HEK293 (cell line): ENCODE results near the gene NKPD1.

Experiments
- CTCF ChIA-PET: fragments of 350-600 bp; formaldehyde crosslinking; extraction: SDS; loops from one replicate; lab custom pipeline; 2021; ENCODE audit warnings: antibody characterized with exemption; lab: Yijun Ruan, JAX
- POLR2A ChIA-PET: fragments of 300-600 bp; formaldehyde crosslinking; extraction: SDS; loops from one replicate; lab custom pipeline; 2020; ENCODE audit warnings: antibody characterized with exemption, inconsistent platforms; lab: Yijun Ruan, JAX
- H3K27ac ChIP-seq: fragments of 200-500 bp; sonication (Bioruptor generic); 2 replicates; pipeline ENCODE4 v1.5.1; 2014; ENCODE audit warnings: low read depth, low read length, control low read depth, inconsistent platforms; ENCODE audit errors: extremely low read depth
- H3K36me3 ChIP-seq, 2 experiments: fragments of 200-500 bp in 1 of 2; sonication (Bioruptor generic) in 1 of 2; 1 replicate in 1 of 2; 2 replicates in 1 of 2; pipeline ENCODE4 v1.5.1; 2014 to 2017; ENCODE audit warnings: inconsistent platforms in 2 of 2, low read length in 2 of 2; ENCODE audit not compliant: control insufficient read depth in 2 of 2, insufficient read depth in 1 of 2
- H3K4me1 ChIP-seq: fragments of 200-500 bp; sonication (Bioruptor generic); 2 replicates; pipeline ENCODE4 v1.5.1; 2014; ENCODE audit warnings: mild to moderate bottlenecking, low read length, inconsistent platforms; ENCODE audit not compliant: control insufficient read depth, insufficient read depth
- H3K4me3 ChIP-seq: 2 replicates; pipeline ENCODE4 v1.5.1; 2011; ENCODE audit warnings: low read depth, mild to moderate bottlenecking, control low read depth, low read length, moderate library complexity
- H3K9me3 ChIP-seq: fragments of 200-500 bp; sonication (Bioruptor generic); 2 replicates; pipeline ENCODE4 v1.5.1; 2014; ENCODE audit warnings: low read depth, low read length, inconsistent platforms; ENCODE audit not compliant: control insufficient read depth, insufficient read depth
- GFI1B ChIP-seq: fragments of 450-650 bp; formaldehyde crosslinking; IDR thresholded peaks from 2 replicates; pipeline ENCODE4 v1.5.1; 2016; ENCODE audit warnings: missing biosample characterization, missing genetic modification characterization
- GLIS1 ChIP-seq: fragments of 450-650 bp; formaldehyde crosslinking; IDR thresholded peaks from 2 replicates; pipeline ENCODE4 v1.5.1; 2016; ENCODE audit warnings: missing biosample characterization, missing genetic modification characterization
- RBAK ChIP-seq: fragments of 450-650 bp; formaldehyde crosslinking; IDR thresholded peaks from 2 replicates; pipeline ENCODE4 v1.5.1; 2016; ENCODE audit warnings: missing biosample characterization, missing genetic modification characterization
- ZBTB7A ChIP-seq: fragments of 450-650 bp; formaldehyde crosslinking; IDR thresholded peaks from 2 replicates; pipeline ENCODE4 v1.5.1; 2016; ENCODE audit warnings: low read depth, missing biosample characterization, missing genetic modification characterization
- ZFP37 ChIP-seq: fragments of 450-650 bp; formaldehyde crosslinking; IDR thresholded peaks from 2 replicates; pipeline ENCODE4 v1.5.1; 2016; ENCODE audit warnings: missing biosample characterization, missing genetic modification characterization
- ZNF155 ChIP-seq: fragments of 450-650 bp; formaldehyde crosslinking; IDR thresholded peaks from 2 replicates; pipeline ENCODE4 v1.5.1; 2016; ENCODE audit warnings: missing biosample characterization, missing genetic modification characterization
- ZNF274 ChIP-seq, 2 experiments: fragments of 200-500 bp in 1 of 2; fragments of 450-650 bp in 1 of 2; sonication (Bioruptor generic) in 1 of 2; formaldehyde crosslinking in 1 of 2; IDR thresholded peaks; 2 replicates each; pipeline versions ENCODE4 v1.5.1 to v1.6.1; 2014 to 2016; ENCODE audit warnings: borderline replicate concordance in 1 of 2, inconsistent platforms in 1 of 2, low read length in 1 of 2, missing biosample characterization in 1 of 2, missing genetic modification characterization in 1 of 2
- ZNF324 ChIP-seq: fragments of 450-650 bp; formaldehyde crosslinking; IDR thresholded peaks from 2 replicates; pipeline ENCODE4 v1.5.1; 2016; ENCODE audit warnings: missing biosample characterization, missing genetic modification characterization
- ZNF830 ChIP-seq: fragments of 450-650 bp; IDR thresholded peaks from 2 replicates; pipeline ENCODE4 v1.5.0; 2018; ENCODE audit warnings: missing biosample characterization, missing genetic modification characterization, low read depth, mild to moderate bottlenecking, moderate library complexity
- TF ChIP-seq, protein P1 (sequence below): fragments of 450-650 bp; formaldehyde crosslinking; conservative IDR thresholded peaks from 2 replicates; pipeline ENCODE4 v1.5.1; 2016; ENCODE audit warnings: low read depth, missing biosample characterization, missing genetic modification characterization
- TF ChIP-seq, protein P2 (sequence below): fragments of 450-650 bp; formaldehyde crosslinking; IDR thresholded peaks from 2 replicates; pipeline ENCODE4 v1.5.1; 2016; ENCODE audit warnings: missing biosample characterization, missing genetic modification characterization
- TF ChIP-seq, protein P3 (sequence below): fragments of 450-650 bp; formaldehyde crosslinking; IDR thresholded peaks from 2 replicates; pipeline ENCODE4 v1.5.1; 2016; ENCODE audit warnings: missing biosample characterization, missing genetic modification characterization
- TF ChIP-seq, protein P4 (sequence below): fragments of 450-650 bp; IDR thresholded peaks from 2 replicates; pipeline ENCODE4 v1.5.1; 2018; ENCODE audit warnings: missing biosample characterization, mild to moderate bottlenecking, missing genetic modification characterization
- TF ChIP-seq, protein P5 (sequence below): IDR thresholded peaks from 2 replicates; pipeline ENCODE4 v1.6.1; 2011; ENCODE audit warnings: mild to moderate bottlenecking, low read depth, low read length, borderline replicate concordance
- TF ChIP-seq, protein P6 (sequence below): fragments of 450-650 bp; formaldehyde crosslinking; IDR thresholded peaks from 2 replicates; pipeline ENCODE4 v1.5.1; 2016; ENCODE audit warnings: missing biosample characterization, missing genetic modification characterization, borderline replicate concordance
- TF ChIP-seq, protein P7 (sequence below): fragments of 450-650 bp; IDR thresholded peaks from 2 replicates; pipeline ENCODE4 v1.5.1; 2018; ENCODE audit warnings: missing biosample characterization, missing genetic modification characterization
- TF ChIP-seq, protein P8 (sequence below): fragments of 450-650 bp; formaldehyde crosslinking; IDR thresholded peaks from 2 replicates; pipeline ENCODE4 v1.5.1; 2017; ENCODE audit warnings: missing biosample characterization, missing genetic modification characterization

The NKPD1 gene

DNA sequence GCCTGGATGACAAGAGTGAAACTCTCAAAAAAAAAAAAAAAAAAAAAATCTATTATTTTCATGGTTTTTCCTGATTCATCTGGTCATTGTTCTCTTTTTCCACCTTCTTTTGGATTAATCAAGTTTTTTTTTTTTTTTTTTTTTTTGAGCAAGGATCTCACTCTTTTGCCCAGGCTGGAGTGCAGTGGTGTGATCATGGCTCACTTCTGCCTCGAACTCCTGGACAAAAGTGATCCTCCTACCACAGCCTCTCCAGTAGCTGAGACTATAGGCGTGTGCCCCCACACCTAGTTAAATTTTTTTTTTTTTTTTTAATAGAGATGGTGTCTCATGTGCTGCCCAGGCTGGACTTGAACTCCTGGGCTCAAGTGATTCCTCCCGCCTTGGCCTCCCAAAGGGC, 45.5 kb upstream of the NKPD1 start:
- TF ChIP-seq, protein P1, sequence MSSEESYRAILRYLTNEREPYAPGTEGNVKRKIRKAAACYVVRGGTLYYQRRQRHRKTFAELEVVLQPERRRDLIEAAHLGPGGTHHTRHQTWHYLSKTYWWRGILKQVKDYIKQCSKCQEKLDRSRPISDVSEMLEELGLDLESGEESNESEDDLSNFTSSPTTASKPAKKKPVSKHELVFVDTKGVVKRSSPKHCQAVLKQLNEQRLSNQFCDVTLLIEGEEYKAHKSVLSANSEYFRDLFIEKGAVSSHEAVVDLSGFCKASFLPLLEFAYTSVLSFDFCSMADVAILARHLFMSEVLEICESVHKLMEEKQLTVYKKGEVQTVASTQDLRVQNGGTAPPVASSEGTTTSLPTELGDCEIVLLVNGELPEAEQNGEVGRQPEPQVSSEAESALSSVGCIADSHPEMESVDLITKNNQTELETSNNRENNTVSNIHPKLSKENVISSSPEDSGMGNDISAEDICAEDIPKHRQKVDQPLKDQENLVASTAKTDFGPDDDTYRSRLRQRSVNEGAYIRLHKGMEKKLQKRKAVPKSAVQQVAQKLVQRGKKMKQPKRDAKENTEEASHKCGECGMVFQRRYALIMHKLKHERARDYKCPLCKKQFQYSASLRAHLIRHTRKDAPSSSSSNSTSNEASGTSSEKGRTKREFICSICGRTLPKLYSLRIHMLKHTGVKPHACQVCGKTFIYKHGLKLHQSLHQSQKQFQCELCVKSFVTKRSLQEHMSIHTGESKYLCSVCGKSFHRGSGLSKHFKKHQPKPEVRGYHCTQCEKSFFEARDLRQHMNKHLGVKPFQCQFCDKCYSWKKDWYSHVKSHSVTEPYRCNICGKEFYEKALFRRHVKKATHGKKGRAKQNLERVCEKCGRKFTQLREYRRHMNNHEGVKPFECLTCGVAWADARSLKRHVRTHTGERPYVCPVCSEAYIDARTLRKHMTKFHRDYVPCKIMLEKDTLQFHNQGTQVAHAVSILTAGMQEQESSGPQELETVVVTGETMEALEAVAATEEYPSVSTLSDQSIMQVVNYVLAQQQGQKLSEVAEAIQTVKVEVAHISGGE (tag by site-specific recombination): no peak
- TF ChIP-seq GFI1B (tag by site-specific recombination) (no peak), ZNF155 (tag by site-specific recombination) (no peak), ZBTB7A (tag by site-specific recombination) (no peak), GLIS1 (tag by site-specific recombination) (no peak), ZNF324 (no peak)
- TF ChIP-seq, protein P2, sequence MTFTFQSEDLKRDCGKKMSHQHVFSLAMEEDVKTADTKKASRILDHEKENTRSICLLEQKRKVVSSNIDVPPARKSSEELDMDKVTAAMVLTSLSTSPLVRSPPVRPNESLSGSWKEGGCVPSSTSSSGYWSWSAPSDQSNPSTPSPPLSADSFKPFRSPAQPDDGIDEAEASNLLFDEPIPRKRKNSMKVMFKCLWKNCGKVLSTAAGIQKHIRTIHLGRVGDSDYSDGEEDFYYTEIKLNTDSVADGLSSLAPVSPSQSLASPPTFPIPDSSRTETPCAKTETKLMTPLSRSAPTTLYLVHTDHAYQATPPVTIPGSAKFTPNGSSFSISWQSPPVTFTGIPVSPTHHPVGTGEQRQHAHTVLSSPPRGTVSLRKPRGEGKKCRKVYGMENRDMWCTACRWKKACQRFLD: no peak
- TF ChIP-seq, protein P3, sequence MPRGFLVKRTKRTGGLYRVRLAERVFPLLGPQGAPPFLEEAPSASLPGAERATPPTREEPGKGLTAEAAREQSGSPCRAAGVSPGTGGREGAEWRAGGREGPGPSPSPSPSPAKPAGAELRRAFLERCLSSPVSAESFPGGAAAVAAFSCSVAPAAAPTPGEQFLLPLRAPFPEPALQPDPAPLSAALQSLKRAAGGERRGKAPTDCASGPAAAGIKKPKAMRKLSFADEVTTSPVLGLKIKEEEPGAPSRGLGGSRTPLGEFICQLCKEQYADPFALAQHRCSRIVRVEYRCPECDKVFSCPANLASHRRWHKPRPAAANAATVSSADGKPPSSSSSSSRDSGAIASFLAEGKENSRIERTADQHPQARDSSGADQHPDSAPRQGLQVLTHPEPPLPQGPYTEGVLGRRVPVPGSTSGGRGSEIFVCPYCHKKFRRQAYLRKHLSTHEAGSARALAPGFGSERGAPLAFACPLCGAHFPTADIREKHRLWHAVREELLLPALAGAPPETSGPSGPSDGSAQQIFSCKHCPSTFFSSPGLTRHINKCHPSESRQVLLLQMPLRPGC (tag by site-specific recombination): no peak
- TF ChIP-seq, protein P4, sequence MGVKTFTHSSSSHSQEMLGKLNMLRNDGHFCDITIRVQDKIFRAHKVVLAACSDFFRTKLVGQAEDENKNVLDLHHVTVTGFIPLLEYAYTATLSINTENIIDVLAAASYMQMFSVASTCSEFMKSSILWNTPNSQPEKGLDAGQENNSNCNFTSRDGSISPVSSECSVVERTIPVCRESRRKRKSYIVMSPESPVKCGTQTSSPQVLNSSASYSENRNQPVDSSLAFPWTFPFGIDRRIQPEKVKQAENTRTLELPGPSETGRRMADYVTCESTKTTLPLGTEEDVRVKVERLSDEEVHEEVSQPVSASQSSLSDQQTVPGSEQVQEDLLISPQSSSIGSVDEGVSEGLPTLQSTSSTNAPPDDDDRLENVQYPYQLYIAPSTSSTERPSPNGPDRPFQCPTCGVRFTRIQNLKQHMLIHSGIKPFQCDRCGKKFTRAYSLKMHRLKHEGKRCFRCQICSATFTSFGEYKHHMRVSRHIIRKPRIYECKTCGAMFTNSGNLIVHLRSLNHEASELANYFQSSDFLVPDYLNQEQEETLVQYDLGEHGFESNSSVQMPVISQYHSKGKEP (tag by site-specific recombination): no peak
- Histone ChIP-seq H3K27ac (no peak overlapping the region), H3K9me3 (no peaks in the 10 kb centered on the region), H3K4me1 (no peaks in the 10 kb centered on the region), H3K36me3 (no peaks in the 10 kb centered on the region; a peak in 1 of 3 replicates), H3K4me3 (no peak overlapping the region)
- ChIA-PET POLR2A (no interaction called here), CTCF (interaction anchor here (0.6 to 0.8 kb wide), 3 partner anchors 19 to 334 kb away, joined by 3 to 4 read pairs (median 3); no protein-coding TSS in a partner anchor)

DNA sequence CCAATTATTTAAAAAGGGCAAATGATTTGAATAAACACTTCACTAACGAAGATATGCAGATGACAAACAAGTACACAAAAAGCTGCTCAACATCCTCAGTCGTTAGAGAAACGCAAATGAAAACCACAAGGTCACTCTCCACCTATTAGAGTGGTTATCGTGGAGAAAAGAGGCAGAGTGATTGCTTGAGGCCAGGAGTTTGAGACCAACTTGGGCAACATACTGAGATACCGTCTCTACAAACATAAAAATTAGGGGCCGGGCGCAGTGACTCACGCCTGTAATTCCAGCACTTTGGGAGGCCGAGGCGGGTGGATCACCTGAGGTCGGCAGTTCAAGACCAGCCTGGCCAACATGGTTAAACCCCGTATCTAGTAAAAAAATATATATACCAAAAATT, 45.0 kb upstream of the NKPD1 start:
- POLR2A ChIA-PET: no interaction called here
- CTCF ChIA-PET: interaction anchor here (0.7 to 0.9 kb wide), 2 partner anchors 18 to 26 kb away, joined by 3 read pairs; no protein-coding TSS in a partner anchor
- H3K27ac ChIP-seq: no peak overlapping the region
- TF ChIP-seq, protein P5, sequence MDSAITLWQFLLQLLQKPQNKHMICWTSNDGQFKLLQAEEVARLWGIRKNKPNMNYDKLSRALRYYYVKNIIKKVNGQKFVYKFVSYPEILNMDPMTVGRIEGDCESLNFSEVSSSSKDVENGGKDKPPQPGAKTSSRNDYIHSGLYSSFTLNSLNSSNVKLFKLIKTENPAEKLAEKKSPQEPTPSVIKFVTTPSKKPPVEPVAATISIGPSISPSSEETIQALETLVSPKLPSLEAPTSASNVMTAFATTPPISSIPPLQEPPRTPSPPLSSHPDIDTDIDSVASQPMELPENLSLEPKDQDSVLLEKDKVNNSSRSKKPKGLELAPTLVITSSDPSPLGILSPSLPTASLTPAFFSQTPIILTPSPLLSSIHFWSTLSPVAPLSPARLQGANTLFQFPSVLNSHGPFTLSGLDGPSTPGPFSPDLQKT: no peak
- TF ChIP-seq ZFP37 (no peak), ZNF830 (tag by site-specific recombination) (no peak), RBAK (tag by site-specific recombination) (no peak), ZNF274 (IDR thresholded peaks at IDR 0.05; ENCODE audit: low read length) (no peak), ZNF274 (tag by site-specific recombination; IDR thresholded peaks at IDR 0.05; ENCODE audit: borderline replicate concordance) (no peak)
- TF ChIP-seq, protein P6, sequence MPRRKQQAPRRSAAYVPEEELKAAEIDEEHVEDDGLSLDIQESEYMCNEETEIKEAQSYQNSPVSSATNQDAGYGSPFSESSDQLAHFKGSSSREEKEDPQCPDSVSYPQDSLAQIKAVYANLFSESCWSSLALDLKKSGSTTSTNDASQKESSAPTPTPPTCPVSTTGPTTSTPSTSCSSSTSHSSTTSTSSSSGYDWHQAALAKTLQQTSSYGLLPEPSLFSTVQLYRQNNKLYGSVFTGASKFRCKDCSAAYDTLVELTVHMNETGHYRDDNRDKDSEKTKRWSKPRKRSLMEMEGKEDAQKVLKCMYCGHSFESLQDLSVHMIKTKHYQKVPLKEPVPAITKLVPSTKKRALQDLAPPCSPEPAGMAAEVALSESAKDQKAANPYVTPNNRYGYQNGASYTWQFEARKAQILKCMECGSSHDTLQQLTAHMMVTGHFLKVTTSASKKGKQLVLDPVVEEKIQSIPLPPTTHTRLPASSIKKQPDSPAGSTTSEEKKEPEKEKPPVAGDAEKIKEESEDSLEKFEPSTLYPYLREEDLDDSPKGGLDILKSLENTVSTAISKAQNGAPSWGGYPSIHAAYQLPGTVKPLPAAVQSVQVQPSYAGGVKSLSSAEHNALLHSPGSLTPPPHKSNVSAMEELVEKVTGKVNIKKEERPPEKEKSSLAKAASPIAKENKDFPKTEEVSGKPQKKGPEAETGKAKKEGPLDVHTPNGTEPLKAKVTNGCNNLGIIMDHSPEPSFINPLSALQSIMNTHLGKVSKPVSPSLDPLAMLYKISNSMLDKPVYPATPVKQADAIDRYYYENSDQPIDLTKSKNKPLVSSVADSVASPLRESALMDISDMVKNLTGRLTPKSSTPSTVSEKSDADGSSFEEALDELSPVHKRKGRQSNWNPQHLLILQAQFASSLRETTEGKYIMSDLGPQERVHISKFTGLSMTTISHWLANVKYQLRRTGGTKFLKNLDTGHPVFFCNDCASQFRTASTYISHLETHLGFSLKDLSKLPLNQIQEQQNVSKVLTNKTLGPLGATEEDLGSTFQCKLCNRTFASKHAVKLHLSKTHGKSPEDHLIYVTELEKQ: no peak
- TF ChIP-seq, protein P7, sequence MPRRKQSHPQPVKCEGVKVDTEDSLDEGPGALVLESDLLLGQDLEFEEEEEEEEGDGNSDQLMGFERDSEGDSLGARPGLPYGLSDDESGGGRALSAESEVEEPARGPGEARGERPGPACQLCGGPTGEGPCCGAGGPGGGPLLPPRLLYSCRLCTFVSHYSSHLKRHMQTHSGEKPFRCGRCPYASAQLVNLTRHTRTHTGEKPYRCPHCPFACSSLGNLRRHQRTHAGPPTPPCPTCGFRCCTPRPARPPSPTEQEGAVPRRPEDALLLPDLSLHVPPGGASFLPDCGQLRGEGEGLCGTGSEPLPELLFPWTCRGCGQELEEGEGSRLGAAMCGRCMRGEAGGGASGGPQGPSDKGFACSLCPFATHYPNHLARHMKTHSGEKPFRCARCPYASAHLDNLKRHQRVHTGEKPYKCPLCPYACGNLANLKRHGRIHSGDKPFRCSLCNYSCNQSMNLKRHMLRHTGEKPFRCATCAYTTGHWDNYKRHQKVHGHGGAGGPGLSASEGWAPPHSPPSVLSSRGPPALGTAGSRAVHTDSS: no peak
- TF ChIP-seq, protein P8, sequence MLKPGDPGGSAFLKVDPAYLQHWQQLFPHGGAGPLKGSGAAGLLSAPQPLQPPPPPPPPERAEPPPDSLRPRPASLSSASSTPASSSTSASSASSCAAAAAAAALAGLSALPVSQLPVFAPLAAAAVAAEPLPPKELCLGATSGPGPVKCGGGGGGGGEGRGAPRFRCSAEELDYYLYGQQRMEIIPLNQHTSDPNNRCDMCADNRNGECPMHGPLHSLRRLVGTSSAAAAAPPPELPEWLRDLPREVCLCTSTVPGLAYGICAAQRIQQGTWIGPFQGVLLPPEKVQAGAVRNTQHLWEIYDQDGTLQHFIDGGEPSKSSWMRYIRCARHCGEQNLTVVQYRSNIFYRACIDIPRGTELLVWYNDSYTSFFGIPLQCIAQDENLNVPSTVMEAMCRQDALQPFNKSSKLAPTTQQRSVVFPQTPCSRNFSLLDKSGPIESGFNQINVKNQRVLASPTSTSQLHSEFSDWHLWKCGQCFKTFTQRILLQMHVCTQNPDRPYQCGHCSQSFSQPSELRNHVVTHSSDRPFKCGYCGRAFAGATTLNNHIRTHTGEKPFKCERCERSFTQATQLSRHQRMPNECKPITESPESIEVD (tag by site-specific recombination): no peak

More for the DNA sequence above, 45.0 kb upstream of the NKPD1 start:
- no peaks in the 10 kb centered on the region for H3K4me1 ChIP-seq
- H3K36me3 ChIP-seq: no peaks in the 10 kb centered on the region; a peak in 1 of 3 replicates
- H3K9me3 ChIP-seq: no peaks in the 10 kb centered on the region
- no peak overlapping the region for H3K4me3 ChIP-seq
